HG03342 (cell line): ENCODE data around the gene BCL2L13.

Experiments
- ATAC-seq: cut with Tn5 transposase; IDR thresholded peaks from one replicate; pipeline ENCODE4 v1.9.1; 2021; ENCODE audit warnings: mild to moderate bottlenecking, moderate library complexity; ENCODE audit not compliant: unreplicated experiment

The BCL2L13 gene, protein sequence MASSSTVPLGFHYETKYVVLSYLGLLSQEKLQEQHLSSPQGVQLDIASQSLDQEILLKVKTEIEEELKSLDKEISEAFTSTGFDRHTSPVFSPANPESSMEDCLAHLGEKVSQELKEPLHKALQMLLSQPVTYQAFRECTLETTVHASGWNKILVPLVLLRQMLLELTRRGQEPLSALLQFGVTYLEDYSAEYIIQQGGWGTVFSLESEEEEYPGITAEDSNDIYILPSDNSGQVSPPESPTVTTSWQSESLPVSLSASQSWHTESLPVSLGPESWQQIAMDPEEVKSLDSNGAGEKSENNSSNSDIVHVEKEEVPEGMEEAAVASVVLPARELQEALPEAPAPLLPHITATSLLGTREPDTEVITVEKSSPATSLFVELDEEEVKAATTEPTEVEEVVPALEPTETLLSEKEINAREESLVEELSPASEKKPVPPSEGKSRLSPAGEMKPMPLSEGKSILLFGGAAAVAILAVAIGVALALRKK

DNA sequence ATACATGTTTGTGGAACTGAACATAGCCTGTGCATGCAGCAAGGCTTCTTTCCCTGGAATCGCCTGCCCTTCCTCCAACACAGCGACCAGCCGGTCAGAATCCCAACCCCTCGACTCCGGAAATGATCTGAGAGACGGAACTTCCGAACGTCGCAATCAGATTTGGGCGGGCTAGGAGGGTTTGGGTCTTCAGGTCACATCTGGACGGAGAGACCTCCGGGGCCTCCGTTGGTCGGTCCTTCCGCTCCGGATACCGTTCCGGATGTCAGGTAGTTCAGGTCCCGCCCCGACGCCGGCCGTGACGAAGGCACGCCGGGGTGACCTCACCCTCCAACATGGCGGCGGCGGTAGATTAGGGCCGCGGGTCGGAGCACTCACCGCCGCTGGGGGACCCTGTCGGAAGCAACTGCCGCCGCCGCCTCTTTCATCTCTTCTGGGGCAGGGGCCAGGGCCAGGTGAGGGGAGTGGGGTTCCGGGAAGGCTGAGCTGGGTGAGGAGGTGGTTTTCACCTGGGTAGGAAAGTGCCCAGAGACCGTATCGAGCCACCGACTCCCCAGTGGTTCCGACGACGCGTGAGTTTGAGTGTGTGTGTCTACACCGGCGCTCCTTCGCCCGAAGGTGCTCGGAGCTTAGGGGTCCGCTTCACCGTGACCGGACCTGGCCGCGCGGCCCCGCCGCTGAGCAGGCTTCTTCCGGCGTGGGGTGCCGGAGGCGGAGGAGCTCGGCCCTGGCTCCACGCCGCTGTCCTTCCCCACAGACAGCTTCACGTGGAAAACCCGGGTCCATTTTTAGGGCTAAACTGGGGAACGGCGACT is at the start of gene BCL2L13:
Gene BCL2L13 (plus strand): TSS at position 326 of the 815 bp plus-strand sequence. CDS start 16,955 bp downstream, outside the sequence.
- peak; percentile 91 for ATAC-seq

DNA sequence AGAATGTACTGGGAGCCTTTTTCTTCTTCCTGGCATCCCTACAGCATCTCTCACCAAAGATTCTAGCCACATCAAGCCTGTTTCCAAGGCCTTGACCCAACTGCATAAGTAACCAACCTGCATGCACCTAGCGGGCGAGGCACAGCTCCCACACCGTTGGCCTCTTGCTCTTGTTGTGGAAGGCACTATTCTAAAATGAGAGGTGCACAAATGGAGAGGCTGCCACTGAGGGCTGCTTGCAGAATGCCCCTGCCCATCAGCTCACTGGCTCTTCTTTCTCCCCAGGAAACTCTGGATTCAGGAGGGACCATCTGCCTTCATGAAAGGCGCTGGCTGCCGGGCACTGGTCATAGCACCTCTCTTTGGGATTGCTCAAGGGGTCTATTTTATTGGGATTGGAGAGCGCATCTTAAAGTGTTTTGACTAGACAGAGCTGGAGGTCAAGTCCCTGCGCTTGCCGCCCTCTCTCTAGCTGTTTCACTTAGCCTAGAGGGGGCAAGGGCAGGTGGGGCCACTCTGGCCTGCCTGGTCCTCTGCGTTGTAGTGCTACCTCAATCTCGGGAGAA is 48.7 kb upstream of the BCL2L13 start:
- ATAC-seq: no peak

DNA sequence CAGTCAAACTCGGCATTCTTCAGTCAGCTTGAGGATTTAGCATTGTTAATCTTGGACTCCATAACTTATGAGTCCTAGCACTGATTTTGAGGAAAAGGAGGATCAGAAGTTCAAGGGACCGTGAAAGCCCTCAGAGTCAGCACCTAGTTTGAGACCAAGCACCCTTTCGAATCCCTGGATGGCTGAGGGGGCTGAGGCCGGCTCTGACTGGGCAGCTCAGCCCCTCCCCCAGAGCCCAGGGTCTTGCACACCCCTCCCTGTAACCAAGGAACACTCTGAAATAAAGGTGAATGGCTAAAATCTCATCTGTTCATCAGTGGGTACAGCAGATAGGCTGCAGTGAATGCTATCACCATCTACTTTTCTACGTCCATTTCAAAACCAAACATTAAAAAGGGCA is 48.0 kb upstream of the BCL2L13 start:
- no peak for ATAC-seq

DNA sequence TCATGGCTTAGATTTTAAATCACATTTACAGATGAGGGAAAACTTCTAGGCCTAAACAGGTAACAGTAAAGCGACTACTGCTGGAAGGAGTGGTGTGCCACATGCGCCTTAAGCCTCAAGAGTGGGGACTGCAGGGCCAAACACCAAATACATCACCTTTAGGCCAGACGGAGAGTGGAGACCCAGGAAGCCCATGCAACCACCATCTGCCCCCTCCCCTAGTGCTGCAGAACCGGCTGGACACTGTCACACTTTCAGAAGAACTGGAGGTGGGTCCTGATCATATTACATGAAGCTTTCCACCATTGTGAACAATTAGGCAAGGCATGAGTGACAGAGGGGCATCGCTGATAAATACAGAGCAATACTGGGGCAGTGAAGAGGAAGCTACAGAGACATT is 46.4 kb upstream of the BCL2L13 start:
- ATAC-seq: no peak

DNA sequence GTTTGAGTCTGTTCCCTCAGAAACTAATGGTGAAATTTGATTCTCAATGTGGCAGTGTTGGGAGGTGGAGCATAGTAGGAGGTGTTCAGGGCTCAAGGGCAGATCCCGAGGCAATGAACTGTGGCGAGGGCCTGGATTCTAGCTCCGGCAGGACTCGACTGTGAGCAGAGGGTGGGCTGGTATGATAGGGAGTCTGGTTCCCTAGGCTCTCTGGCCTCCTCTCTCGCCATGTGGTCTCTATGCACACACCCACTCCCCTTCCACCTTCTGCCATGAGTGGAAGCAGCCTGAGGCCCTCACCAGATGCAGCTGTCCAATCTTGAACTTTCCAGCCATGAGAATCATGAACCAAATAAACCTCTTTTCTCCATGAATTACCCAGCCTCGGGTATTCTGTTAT is 42.3 kb upstream of the BCL2L13 start:
- no peak for ATAC-seq

DNA sequence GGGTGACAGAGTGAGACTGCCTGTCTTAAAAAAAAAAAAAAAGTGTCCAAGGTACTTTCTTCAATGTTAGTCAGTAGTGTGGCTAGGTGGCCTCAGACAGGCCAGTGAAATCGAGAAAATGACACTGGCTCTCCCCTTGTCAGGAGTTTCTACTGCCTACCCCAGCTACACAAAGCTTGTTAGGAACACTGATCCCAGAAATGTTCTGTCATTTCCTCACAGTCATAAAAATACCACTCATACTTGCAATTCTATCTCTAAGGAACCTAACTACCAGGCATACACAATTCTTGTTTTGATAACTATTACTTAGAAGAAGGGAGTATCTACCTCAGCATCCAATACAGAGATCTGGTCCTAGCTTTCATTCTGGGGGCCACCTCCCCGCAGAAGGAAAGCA is 41.3 kb upstream of the BCL2L13 start:
- no peak for ATAC-seq

DNA sequence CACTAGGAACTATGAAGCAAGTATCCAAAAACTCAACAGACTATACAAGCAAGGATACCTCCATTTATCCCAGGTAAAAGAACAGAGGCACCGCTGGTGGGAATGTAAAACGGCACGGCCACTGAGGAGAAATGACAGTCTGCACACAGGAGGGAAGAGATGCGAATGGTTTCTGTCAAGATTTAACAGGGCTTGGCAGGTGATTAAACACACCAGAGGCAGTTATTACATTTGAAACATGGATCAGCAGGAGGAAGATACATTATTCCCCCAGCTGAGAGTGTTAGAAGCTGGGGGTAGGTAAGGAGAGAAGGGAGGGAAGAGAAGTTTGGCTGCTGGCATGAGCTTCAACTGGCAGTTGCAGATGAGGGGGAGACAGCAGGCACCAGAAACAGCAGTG is 40.2 kb upstream of the BCL2L13 start:
- no peak for ATAC-seq

DNA sequence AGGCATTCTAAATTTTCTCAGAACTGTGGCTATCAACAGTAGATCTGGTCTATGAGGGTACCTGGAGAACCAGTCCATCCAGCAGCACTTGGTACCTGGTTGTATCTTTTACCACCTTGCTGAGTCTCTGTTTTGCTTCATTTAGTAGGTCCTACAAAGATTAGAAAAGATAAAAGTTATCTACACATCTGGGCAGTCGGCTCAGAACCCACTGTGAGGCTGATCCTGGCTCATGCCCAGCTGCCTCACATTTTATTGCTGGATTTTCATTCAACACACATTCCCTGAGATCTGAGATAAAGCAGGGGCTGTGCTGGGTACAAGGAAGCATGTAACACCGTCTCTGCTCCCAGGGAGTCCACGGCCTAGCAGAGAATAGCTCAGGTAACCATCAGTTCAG is 37.5 kb upstream of the BCL2L13 start:
- no peak for ATAC-seq

DNA sequence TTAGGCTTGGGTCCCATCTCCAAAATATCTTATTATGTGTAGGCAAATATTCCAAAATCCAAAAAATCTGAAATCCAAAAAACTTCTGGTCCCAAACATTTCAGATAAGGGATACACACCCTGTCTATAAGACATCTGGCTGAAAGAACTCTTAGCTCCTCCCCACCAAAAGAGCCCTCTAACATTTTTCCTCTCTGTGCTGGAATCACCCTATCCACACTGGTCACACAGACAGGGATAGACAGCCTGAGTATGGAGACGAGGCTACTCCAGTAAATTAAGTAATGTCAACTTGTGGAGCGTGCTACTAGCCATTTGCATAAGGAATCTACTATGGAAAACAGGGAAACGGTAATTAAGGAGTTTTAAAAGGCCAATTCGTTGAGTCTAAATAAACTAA is 34.9 kb upstream of the BCL2L13 start:
- no peak for ATAC-seq

DNA sequence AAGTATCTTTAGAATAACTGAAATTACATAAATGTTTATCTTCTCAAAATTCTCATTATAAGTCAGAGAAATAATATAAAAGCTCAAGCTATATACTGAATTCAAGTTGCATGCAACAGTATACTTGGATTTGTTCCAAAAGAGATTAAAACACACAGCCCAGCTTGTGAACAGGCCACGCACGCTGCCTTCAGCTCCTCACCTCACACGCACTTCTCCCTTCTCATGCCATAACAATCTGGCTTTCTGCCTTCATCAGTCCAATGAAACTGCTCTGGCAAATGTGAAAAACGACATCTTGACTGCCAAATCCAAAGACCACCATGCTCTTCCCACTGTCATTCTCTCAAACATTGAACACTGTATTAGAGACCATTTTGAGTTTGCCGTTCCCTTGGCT is 32.1 kb upstream of the BCL2L13 start:
- no peak for ATAC-seq

DNA sequence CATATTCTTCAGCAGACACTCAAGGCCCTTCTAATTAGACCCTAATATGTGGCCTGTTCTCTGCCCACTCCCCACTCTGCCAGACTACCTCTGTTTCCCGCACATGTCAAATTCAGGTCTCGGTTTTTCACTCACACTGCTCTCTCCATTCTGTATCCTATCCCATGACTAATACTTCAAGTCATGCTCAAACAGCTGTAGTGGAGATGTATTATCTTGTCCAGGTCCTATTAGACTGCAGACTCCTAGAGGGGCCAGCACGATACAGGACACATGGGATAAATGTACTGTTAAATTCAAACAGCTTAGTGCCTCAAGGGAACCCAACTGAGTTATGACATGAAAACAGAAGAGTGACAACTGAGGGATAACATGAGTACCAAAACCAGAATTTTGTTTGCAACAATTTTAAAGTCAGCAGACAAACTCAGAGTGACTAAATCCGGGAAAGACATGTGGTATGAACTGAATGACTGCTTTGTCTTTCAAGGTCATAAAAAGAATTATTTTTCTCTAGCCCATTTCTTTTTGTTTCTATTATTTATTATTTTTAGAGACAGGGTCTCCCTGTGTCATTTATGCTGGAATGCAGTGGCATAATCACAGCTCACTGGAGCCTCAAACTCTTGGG is 30.6 kb upstream of the BCL2L13 start:
- ATAC-seq: no peak

DNA sequence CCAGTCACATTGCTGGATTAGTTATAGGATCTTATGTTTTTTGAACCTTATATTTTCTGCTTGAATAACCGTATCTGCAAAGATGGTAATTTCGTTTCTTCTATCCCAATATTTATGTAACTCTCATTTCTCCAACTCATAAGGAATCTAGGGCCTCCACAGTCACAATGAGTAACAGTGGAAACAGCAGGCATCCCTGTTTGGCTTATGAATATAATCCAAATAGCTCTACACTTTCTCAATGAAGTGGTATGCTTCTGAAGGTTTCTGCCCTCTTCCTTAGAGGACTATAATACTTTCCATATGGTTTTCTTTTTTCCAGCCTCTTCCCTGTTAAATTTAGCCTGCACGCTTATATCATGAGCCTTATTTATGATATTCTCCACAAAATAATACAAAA is 26.5 kb upstream of the BCL2L13 start:
- no peak for ATAC-seq

DNA sequence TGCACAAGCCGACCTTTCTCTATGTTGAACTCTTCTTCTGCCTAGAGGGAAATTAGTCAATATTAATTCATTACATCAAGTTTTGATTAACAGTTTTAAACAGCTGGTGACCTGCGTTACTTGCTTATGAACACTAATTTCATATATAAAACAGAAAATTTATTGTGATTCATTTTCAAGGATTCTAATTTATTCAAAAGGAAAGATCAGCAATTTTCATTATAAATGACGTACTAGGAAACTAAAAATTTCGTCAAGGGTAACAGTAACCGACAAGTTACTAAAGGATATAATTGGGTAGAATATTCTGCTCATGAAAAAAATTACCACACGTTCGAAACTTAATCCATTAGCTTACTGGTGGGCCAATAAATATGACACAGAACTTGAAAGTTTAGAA is 25.3 kb upstream of the BCL2L13 start:
- ATAC-seq: no peak

DNA sequence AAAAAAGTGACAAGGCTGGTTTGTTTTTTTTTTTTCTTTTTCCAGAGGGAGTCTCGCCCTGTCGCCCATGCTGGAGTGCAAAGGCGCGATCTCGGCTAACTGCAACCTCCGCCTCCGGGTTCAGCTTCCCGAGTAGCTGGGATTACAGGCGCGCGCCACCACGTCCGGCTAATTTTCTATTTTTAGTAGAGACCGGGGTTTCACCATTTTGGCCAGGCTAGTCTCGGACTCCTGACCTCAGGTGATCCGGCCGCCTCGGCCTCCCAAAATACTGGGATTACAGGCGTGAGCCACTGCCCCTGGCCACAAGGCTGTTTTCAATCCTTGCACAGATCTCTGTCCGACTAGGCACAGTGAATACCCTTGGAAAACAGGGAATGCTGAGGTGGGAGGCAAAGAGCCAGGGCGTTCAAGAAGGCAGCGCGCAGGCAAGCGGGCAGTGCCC is 10.6 kb upstream of the BCL2L13 start:
- ATAC-seq: no peak

DNA sequence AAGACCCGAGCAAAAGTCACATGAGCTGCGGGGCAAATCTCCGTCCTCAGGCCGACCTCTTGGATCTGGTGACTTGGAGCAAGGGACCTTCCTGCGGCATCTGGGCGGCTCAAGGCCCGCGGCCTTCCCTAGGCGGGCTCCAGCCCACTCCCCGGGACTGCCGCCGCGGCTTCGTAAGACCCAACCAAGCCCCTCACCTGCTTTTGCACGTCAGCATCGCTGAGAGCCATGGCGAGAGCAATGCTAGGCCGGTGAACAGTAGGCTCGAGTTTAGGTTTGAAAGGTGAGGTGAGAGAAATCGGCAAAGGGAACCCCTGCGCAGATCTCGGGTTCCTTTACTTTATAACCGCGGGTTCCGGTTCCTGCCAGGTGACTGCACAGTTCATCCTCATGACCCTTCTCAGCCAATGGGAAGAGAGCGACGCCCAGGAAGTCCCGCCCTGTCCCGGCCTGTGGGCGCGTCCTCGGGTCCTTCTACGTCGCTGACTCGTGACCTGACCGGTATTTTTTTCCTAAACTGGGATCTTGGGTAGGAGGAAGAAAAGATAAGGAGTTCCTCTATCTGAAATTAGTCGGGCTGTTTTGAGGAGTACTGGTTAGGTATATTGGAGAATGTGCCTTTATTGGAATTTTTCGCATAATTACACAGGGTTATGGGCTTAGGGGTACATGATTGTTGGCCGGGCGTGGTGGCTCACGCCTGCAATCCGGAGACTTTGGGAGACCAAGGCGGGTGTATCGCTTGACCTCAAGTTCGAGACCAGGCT is 10.0 kb upstream of the BCL2L13 start, which contains the start of gene ATP6V1E1:
Gene ATP6V1E1 (minus strand): TSS at position 344 of the 767 bp plus-strand sequence. CDS start 114 bp downstream, at position 230.
- peak; percentile 100 for ATAC-seq

DNA sequence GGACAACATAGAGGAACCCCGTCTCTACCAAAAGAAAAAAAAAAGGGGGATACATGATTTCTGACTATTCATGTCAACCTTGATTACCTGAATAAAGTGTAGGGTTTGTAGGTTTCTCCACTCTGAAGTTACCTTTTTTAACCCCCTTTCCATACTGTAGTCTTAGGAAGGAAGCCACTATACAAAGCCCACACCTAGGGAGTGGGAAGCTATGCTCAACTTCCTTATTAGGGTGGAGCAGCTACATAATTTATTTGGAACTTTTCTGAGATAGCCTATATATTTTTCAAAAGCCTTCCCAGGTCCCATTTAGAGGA is 9.4 kb upstream of the BCL2L13 start:
- no peak for ATAC-seq

DNA sequence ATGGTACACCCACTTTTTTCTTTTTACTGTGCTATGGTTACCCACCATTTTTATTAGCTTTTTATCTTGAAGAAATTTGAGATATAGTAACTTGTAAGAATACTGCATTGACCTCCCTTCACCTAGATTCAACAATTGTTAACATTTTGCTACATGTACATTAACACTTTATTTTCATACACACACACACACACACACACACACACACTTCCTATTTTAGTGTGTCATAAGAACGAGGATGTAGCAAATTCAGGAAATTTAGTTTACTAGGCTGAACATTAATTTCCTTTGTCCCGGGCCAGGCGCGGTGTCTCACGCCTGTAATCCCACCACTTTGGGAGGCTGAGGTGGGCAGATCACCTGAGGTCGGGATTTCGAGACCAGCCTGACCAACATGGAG is 8.9 kb upstream of the BCL2L13 start:
- no peak for ATAC-seq

DNA sequence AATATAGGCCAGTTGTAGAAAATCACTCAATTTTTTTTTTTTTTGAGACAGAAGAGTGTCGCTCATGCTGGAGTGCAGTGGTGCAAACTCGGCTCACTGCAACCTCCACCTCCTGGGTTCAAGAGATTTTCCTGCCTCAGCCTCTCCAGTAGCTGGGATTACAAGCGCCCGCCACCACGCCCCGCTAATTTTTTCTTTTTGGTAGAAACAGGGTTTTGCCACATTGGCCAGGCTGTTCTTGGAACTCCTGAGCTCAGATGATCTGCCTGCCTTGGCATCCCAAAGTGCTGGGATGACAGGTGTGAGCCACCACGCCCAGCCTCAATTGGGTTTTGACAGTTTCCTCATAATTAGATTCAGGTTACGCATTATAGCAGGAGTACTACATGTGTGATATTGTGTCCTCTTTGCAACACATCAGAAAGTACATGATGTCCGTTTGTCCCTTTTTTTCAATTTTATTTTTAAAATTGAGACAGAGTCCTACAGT is 7.4 kb upstream of the BCL2L13 start:
- ATAC-seq: no peak

DNA sequence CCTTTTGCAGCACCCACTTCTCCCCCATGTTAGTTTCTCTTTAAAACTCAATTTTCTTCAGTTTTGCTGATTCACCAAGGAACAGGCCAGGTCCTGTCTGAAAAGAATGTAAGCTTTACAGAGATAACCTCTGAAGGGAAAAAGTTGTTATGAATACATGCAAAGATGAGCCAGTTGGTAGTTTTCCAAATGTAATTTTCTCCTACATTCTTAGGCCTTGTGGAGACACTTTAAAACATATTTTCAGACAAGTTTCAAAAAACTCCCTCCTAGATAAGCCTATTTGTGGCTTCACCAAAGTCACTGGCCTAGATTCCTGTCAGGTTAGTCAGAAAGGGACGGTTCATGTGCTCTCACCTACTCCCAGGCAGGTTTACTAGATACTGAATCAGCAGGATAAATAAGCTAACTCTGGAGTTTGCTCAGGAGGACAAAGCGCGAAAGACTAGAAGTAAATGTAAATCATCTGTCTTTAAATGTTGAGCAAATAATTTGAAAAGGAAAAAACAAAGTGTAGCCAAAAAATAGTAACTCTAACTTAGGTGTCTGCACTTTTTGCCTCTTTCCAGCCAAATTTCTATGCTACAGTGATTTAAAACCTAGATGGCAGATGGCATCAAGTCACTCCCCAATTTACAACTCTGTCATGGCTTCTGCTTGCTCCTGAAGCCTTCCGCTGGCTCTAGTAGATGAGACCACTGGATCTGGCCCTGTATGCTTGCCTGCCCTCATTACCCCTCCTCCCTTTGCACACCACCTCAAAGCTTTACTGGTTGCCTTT is 5.2 kb upstream of the BCL2L13 start:
- ATAC-seq: no peak

DNA sequence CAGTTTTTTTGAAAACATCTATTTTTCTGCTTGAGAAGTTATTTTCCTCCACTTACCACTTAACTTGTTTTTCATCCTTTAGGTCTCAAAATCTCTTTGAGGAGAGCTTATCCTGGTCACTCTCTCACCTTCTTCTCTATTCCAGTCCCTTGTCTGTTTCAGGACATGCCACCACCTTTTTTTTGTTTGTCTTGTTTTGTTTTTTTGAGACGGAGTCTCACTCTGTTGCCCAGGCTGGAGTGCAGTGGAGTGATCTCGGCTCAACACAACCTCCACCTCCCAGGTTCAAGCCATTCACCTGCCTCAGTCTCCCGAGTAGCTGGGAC is 4.6 kb upstream of the BCL2L13 start:
- no peak for ATAC-seq
